Right renal cortex interstitium (tissue), 3 donors: ENCODE data around the gene TMEM184B. TPM values are rescaled to one million over a fixed set of nuclear protein-coding genes. Genes with fewer than 3 reads are reported as not detected.

Experiments
- polyA plus RNA-seq, 3 donors: library from polyadenylated mRNA; unstranded; fragments of 120-200 nt; gene quantifications; one replicate each; pipeline ENCODE4 v1.2.1, GENCODE V29; 2013; ENCODE audit not compliant: insufficient read length in 3 of 3

The TMEM184B gene
- polyA plus RNA-seq, 3 donors = 38.6 to 43.2 (median 39.8) TPM

Other genes with a start within 250 kb of the TMEM184B start
- gene PICK1, start 215.6 kb downstream of the TMEM184B start, polyA plus RNA-seq = 10 to 100 TPM; 26.6 to 32.0 (median 28.1) TPM
- gene SLC16A8, start 188.8 kb downstream of the TMEM184B start, polyA plus RNA-seq = 1 to 10 TPM in 1 of 3 donors, under 1 TPM in 2; 0.24 to 1.0 (median 0.76) TPM
- 1 to 10 TPM; 4.3 to 4.8 (median 4.3) TPM for gene BAIAP2L2, start 162.3 kb downstream of the TMEM184B start, polyA plus RNA-seq
- gene PLA2G6, start 91.2 kb downstream of the TMEM184B start, polyA plus RNA-seq = 10 to 100 TPM; 29.3 to 42.3 (median 29.9) TPM
- 1 to 10 TPM; 2.3 to 2.5 (median 2.5) TPM for gene MAFF, start 71.0 kb downstream of the TMEM184B start, polyA plus RNA-seq
- gene CSNK1E, start 44.4 kb upstream of the TMEM184B start, polyA plus RNA-seq = 100 to 1,000 TPM; 101 to 111 (median 107) TPM
- gene KCNJ4, start 182.2 kb upstream of the TMEM184B start, polyA plus RNA-seq = under 1 TPM; 0.07 to 0.11 (median 0.10) TPM
- gene KDELR3, start 195.1 kb upstream of the TMEM184B start, polyA plus RNA-seq = 10 to 100 TPM in 2 of 3 donors, 1 to 10 TPM in 1; 9.1 to 12.0 (median 11.1) TPM
- 100 to 1,000 TPM; 725 to 879 (median 768) TPM for gene DDX17, start 233.3 kb upstream of the TMEM184B start, polyA plus RNA-seq